Right lobe of liver (tissue), 4 donors: ENCODE measurements around the gene ST8SIA2.

Experiments
- POLR2A ChIP-seq: fragments of 450-650 bp; IDR thresholded peaks from one replicate; pipeline ENCODE4 v1.6.1; 2017; ENCODE audit warnings: antibody characterized with exemption, mild to moderate bottlenecking
- TF ChIP-seq, protein P1 (sequence below), 4 donors: fragments of 200-600 bp in 3 of 4; fragments of 450-650 bp in 1 of 4; IDR thresholded peaks; one replicate each; pipeline versions ENCODE4 v1.5.1 to v1.8.0; 2016 to 2022; ENCODE audit warnings: antibody characterized with exemption in 4 of 4, mild to moderate bottlenecking in 2 of 4
- donor health status: DM: no; HTN: no; CAD: no.
- donor health status: DM: no; HTN: no; CAD: no.
- donor health status: DM: no; HTN: yes; CAD: no.

DNA sequence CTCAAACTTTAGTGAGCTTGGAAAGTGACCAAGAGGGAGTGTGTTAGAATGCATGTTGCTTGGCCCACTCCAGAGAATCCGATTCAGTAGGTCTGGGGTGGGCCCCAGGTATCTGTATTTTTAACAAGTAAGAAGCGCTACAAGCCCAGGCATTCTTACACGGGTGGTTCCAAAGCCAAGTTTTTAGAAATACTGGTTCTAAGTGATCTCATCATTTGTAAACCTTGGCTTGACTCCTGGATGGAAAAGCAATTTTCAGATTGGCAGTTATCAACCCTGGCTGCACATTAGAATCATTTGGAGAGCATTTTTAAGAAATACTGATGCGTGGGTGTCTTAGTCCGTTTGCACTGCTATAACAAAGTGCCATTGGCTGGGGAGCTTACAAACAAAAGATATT, 27.3 kb upstream of the ST8SIA2 start:
- TF ChIP-seq, protein P1, sequence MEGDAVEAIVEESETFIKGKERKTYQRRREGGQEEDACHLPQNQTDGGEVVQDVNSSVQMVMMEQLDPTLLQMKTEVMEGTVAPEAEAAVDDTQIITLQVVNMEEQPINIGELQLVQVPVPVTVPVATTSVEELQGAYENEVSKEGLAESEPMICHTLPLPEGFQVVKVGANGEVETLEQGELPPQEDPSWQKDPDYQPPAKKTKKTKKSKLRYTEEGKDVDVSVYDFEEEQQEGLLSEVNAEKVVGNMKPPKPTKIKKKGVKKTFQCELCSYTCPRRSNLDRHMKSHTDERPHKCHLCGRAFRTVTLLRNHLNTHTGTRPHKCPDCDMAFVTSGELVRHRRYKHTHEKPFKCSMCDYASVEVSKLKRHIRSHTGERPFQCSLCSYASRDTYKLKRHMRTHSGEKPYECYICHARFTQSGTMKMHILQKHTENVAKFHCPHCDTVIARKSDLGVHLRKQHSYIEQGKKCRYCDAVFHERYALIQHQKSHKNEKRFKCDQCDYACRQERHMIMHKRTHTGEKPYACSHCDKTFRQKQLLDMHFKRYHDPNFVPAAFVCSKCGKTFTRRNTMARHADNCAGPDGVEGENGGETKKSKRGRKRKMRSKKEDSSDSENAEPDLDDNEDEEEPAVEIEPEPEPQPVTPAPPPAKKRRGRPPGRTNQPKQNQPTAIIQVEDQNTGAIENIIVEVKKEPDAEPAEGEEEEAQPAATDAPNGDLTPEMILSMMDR (IDR thresholded peaks at IDR 0.05), result no peak
- no peak for TF ChIP-seq POLR2A
